GM19468 (cell line): Measurements from ENCODE around the gene TRMT1.
"Not testable (repeated sequence)": the region's sequence is repeated elsewhere in the genome, so short reads cannot be mapped to it uniquely, and the experiment has no call there.

ENCODE experiments used
- ATAC-seq: cut with Tn5 transposase; IDR thresholded peaks from one replicate; pipeline ENCODE4 v1.9.1; 2021; ENCODE audit warnings: mild to moderate bottlenecking, moderate library complexity, moderate number of reproducible peaks; ENCODE audit not compliant: unreplicated experiment; ENCODE audit errors: extremely low read depth

TRMT1 gene

DNA sequence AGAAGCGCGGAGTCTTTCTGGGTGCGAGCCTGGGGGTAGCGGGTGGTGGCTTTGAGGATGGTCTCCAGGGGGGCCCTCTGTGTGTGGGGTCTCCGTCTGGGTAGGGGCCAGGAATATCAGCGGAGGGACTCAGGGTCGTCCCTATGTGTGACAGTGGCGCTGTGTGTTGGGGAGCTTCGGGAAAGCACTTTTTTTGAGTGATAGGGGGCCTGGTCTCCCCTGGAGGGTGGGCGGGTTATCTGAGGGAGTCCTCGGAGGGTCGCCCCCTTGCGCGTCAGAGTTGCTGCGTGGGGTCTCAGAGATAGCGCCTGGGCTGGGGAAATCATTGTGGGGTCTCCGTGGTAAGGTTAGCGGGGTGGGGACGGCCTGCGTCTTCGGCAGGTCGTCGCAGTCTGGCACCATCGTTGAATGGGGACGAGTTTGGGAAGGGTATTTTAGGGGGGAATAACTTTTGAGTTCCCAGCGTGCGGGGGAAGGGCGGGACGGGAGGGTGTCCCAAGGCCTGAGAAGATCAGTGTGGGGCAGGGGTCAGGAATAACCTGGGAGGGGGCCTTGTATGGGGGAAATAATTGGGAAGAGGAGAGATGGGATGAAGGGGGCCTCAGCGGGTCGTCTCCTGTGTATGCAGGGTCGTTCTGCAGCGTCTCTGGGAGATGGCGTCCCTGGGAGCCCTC, 34.5 kb upstream of the TRMT1 start:
- ATAC-seq, result no peak

DNA sequence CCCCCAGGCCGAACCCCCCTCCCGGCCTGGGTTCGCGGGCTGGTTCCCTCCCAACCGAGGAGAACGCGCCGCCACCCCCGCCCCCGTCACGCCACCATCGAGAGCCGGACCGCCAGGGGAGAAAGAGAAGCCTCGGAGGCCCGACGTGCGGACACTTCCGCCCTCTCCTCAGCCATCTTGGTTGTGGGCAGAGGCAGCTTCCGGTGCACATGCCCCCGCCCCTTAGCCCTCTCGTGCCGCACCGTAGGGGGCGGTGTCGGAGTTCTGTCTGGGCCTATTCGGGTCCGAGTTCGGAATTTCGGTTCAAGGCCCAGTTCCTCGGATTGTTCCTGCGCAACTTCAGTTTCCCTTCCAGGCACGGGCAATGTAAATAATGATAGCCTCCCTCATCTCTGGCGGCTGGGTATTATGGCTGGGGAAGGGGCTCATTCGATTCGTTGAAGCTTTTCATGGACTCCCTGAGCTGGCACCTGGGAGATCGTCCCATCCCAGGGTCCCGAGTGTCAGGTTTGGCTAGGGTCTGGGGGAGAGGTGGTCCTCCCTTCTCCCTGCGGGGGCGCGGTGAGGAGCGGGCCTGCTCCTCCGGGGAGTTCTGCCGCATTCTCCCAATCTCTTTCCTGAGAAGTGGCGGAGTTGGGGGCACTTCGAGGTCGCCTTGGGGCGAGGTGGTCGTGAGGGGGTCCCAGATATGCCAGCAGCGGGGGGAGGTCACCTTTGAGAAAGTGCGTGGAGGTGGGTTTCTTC, 33.8 kb upstream of the TRMT1 start, which contains the start of the genes IER2 and STX10:
Gene IER2 (plus strand): TSS at position 225 of the 744 bp plus-strand sequence. CDS start 2,776 bp downstream, outside the sequence.
Gene STX10 (minus strand): TSS at position 189 of the 744 bp plus-strand sequence. CDS start 202 bp downstream, outside the sequence.
- ATAC-seq, result peak; percentile 10

DNA sequence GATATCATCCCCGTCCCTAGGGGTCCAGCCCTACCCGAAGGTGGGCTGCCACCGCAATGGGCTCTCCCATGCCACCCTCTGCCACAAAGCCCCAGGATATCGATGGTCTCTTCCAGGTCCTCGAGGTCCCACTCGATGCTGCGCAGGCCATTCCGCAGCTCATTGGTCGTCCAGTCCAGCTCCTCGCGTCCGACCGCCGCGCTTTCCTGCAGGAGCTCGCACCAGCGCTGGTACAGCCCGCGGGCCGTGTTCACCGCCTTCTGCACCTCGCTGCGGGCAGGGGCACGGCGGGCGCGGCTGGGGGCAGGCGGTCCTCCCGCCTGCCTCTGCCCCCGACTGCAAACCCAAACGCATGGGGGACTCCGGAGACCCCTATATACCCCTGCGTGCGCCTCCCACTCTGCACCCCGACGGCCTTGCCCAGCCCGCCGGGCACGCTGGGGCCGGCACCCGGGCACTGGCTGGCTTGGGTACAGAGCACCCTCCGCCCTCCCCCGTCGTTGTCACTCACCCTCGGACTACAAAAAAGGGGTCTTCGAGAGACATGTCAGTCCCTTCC, 33.2 kb upstream of the TRMT1 start:
- no peak for ATAC-seq

DNA sequence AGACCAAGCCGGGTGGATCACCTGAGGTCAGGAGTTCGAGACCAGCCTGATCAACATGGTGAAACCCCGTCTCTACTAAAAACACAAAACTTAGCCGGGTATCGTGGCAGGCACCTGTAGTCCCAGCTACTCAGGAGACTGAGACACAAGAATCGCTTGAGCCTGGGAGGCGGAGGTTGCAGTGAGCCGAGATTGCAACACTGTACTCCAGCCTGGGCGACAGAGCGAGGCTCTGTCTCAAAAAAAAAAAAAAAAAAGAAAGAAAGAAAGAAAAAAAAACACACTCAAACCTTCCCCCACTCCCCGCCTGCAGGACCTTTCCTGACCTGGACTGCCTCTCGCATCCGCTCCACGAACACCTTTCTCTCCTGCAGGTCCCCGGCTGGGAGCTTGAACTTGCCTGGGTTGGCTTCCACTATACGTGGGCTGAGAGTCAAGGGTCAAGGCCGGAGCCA, 32.7 kb upstream of the TRMT1 start:
- ATAC-seq, result not testable (repeated sequence)

DNA sequence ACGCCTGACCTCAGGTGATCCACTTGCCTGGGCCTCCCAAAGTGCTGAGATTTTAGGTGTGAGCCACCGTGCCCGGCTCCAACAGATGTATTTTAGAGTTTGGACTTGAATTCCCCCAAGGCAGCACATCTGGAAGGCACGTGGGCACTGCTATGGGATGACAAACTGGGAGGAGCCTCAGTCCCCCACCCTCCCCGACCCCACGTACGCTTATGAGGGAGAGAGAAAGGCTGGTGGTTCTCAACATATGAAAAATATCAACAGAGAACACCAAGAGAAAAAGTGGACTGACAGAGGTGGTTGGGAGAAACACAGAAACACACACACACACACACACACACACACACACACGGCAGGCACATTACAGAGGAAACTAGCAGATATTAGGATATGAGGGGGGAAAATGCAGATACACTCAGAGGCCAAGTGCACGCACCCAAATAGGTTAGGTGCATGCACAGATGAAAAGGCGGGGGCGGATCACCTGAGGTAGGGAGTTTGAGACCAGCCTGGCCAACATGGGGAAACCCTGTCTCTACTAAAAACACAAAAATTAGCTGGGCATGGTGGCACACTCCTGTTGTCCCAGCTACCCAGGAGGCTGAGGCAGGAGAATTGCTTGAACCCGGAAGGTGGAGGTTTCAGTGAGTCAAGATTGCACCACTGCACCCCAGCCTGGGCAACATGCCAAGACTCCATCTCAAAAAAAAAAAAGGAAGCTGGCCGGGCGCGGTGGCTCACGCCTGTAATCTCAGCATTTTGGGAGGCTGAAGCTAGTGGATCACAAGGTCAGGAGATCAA, 30.4 kb upstream of the TRMT1 start:
- no peak for ATAC-seq

DNA sequence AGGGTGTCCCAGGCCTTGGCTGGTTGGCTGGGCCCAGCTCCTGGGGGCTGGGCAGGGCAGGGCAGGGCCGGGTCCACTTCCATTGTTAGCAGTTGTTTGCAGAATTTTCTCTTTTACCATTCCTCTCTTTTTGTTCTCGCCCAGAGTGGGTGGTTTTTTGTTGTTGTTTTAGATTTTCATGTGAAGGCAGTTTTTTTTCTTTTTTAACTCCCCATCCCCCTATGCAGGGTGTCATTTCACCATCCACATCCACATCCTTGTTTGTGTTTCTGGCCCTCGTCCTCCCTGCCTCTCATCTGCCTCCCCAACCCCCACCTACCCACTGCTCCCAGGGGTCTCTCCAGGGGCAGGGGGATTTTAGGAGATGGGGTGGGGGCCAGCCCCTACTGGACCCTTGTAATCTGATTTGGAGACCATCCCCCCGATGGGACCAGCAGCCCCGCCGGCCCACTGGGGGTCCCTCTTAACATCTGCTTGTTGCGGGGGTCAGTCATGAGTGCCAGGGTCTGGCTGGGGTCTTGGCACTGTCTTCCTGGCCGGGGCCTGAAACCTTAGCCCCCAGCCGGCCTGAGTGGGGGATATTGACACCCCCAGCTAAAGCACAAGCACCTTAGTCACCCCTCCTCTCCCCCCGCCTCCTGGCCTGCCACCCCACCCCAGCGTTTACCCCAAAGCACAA, 23.2 kb upstream of the TRMT1 start:
- no peak for ATAC-seq

DNA sequence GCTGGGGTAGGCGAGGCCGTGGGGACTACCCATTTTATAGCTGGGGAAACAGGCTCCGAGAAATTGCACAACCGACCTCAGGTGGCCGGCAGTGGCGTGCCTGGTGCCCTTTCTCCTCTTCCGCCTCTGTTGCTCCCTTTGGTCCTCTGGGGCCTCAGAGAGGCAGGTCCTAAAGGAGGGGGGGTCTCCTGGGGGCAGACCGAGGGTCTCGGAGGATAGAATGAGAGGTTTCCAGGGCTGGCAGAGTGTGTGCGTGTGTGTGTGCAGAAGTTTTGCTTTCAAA, 22.3 kb upstream of the TRMT1 start:
- ATAC-seq, result no peak

DNA sequence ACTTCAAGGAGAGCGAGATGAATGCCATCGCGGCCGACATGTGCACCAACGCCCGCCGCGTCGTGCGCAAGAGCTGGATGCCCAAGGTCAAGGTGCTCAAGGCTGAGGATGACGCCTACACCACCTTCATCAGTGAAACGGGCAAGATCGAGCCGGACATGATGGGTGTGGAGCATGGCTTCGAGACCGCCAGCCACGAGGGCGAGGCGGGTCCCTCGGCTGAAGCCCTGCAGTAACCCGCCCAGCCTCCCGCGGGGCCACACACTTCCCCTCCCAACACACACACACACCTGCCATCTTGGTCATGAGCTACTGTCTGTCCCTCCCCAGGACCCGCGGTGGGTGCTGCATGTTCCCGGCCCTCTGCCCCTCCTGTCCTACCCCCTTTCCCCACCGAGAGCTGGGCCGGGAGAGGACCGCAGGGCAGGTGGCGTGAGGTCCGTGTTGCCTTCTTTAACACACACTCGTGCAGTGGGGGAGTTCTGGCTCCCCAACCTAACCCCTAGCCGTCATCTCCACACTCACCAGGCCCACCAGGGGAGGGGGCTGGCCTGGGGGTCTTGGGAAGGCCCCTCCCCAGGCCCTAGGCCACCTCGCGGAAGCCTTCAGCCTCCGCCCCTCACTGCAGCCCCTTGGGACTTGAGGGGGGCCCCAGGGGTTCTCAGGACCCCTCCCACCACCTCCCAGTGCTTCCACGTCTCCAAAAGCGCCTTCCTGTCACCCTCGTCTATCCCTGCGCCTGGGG, 21.8 kb upstream of the TRMT1 start:
- no peak for ATAC-seq

DNA sequence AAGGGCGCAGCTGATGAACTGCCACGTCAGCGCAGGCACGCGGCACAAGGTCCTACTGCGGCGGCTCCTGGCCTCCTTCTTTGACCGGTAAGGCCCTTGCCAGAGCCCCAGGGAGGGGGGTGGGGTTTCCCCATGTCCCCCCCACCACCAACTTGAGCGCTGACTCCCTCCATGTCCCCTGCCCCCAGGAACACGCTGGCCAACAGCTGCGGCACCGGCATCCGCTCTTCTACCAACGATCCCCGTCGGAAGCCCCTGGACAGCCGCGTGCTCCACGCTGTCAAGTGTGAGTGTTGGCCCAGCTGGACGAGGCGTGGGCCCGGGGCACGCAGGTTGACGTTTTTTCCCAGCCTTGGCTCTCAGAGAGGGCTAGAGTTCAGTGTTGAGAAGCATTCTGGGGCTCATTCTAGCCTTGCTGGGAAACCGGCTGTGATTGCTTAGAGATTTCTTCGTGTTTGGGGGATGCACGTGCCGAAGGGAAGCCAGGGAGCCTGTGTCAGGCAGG, 20.8 kb upstream of the TRMT1 start:
- ATAC-seq, result no peak

DNA sequence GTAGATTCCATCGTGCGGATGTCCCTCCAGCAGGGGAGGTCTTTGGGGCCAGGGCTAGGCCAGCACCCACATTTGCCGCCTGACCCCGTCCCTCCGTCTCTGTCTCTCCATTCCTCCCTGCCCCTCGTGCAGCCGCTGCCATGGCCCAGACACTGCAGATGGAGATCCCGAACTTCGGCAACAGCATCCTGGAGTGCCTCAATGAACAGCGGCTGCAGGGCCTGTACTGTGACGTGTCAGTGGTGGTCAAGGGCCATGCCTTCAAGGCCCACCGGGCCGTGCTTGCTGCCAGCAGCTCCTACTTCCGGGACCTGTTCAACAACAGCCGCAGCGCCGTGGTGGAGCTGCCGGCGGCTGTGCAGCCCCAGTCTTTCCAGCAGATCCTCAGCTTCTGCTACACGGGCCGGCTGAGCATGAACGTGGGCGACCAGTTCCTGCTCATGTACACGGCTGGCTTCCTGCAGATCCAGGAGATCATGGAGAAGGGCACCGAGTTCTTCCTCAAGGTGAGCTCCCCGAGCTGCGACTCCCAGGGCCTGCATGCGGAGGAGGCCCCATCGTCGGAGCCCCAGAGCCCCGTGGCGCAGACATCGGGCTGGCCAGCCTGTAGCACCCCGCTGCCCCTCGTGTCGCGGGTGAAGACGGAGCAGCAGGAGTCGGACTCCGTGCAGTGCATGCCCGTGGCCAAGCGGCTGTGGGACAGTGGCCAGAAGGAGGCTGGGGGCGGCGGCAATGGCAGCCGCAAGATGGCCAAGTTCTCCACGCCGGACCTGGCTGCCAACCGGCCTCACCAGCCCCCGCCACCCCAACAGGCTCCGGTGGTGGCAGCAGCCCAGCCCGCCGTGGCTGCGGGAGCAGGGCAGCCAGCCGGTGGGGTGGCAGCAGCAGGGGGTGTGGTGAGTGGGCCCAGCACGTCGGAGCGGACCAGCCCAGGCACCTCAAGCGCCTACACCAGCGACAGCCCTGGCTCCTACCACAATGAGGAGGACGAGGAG, 18.8 kb upstream of the TRMT1 start:
- no peak for ATAC-seq

DNA sequence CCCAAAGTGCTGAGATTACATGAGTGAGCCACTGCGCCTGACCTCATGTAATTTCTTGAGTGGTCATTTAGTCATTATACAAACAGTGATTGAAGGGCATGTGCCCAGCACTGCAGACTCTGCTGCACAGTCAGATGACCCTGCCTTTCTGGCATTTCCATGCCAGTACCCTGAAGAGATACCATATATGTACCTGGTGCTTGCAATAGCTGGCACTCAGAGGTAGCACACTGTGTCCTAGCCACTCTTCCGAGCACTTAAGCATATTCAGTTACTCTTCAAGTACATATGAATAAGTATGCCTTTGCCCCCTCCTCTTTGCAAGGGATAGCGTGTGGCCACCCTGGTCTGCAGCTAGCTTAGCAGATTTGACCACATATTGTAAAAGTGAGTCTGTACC, 18.1 kb upstream of the TRMT1 start:
- ATAC-seq, result no peak

DNA sequence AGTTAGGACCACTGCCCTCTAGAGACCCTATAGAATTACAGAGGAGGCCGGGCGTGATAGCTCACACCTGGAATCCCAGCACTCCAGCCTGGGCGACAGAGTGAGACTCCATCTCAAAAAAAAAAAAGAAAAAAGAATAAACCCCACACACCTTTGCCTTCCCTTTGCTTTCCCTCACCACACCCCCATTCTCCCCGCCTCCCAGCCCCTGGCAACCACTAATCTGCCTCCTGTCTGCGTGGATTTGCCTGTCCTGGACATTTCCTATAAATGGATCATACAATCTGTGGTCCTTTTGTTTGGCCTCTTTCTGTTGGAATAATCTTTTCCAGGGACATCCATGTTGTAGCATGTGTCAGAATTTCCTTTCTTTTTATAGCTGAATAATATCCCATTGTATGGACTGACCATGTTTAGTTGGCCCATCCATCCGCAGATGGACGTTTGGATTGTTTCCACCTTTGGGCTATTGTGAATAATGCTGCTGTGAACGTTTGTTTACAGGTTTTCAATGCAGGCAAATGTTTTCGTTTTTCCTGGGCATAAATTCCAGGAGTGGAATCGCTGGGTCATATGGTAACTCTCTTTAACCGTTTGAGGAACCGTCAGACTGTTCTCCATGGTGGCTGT, 16.8 kb upstream of the TRMT1 start:
- no peak for ATAC-seq

DNA sequence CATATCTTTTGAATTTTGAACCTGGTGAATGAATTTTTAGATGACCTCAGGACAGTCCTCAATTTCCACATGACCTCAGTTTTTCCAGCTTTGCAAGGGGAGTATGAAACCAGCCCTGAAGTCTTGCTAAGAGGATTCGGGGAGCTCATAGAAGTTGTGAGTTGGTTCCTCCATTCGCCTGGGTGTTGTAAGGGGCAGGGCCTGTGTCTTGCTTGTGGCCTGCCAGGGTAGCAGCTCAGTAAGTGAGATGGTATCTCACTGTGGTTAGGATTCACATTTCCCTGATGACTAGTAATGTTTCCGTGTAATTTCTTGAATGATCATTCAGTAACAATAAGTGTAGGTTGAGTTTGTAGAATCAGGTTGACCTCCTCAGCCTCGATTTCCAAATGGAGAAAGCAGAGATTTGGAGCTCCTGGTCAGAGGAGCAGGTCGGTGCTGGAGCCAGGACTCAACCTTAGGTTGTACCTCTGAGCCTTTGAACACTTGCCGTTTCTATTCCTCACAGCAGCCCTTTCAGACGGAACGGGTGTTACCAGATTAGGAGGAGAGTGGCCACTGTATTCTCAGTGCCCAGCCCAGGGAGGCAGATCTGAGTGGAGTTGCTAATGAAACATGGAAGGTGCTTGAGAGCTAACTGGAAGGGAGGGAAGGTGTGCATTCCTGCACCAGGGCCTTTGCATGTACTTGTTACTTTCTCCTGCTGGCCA, 16.1 kb upstream of the TRMT1 start:
- no peak for ATAC-seq

DNA sequence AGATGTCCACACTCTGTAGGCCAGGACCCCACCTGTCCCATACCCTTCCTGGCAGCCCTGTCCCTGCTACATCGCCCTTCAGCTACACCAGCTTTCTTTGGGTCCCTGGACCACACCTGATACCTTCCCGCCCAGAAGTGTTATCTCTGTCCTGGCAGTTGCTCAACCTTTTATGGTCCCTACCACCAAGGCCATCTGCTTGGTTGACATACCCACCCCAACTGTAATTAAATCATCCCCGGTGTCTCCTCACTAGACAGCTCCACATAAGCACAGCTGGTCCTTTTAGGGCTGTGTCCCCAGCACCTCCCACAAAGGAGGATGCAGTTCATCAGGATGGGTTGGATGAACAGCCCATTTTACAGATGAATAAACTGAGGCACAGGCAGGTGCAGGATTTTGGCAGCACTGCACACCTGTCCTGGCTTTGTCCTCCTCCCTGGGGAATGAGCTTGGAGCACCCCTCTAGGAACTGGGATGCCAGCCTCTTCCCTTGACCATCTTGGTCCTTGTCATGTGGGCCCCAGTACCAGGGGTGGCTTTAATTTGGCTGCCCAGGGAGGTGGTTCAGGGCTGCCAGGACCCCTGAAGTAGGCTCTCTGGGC, 14.4 kb upstream of the TRMT1 start:
- no peak for ATAC-seq

DNA sequence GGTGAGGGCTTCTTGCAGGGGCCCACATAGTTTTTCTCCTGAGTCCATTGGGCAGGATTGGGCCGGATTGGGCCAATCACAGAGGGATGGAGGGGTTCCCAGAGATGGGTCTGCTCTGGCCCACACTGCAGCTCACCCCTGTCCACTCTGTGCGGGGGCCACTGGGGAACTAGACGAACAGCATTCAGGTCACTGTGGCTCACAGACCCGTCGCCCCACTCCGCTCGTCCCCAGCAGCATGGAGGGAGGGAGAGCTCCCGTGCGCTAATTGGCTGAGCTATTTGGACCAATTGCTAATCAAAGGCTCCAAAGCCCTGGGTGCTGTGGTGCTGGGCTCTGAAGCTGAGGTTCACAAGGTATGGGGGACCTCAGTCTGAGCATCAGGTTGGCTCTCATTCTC, 12.8 kb upstream of the TRMT1 start:
- no peak for ATAC-seq

DNA sequence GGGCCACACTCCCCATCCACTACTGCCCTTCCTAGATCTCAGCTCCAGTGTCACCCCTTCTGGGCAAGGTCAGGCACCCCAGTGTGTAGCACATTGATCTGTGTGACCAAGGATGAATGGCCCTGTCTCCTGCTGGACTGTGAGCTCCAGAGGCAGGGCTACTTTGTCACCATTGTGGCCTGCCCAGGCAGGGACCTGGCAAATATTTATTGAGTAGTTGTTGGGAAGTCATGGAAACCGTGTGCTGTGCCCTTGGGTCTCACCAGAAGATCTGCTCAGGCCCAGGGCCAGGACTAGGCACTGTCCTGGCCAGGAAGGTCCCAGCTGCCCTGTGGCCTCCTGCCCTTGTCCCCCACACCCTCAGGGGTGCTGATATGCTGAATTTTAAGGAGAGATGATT, 12.0 kb upstream of the TRMT1 start:
- ATAC-seq, result no peak
